ENCODE measurements around the gene CCR5.

CCR5 gene

GRCh38 chr3:46408853-46409252 lies 38.1 kb downstream of the CCR5 start:
- no peak for TF ChIP-seq CTCF (conservative IDR thresholded peaks at IDR 0.05; ENCODE audit: low read depth, low read length)
- no peak overlapping the region for H3K4me3 ChIP-seq (ENCODE audit: low read depth, low read length)
- DNase-seq (ENCODE audit: low read depth): no peak

- DNase-seq (ENCODE audit: low read depth): no peak
- no peak overlapping the region for H3K4me3 ChIP-seq (ENCODE audit: low read depth, low read length)
- TF ChIP-seq CTCF (conservative IDR thresholded peaks at IDR 0.05; ENCODE audit: low read depth, low read length): no peak
Observed at GRCh38 chr3:46409739-46410489, 39.2 kb downstream of the CCR5 start.

- H3K4me3 ChIP-seq (ENCODE audit: low read depth, low read length): no peak overlapping the region
- DNase-seq (ENCODE audit: low read depth): peak; percentile 63
- no peak for TF ChIP-seq CTCF (conservative IDR thresholded peaks at IDR 0.05; ENCODE audit: low read depth, low read length)
Observed at GRCh38 chr3:46410669-46411068, 39.9 kb downstream of the CCR5 start.

- H3K4me3 ChIP-seq (ENCODE audit: low read depth, low read length): no peak overlapping the region
- TF ChIP-seq CTCF (conservative IDR thresholded peaks at IDR 0.05; ENCODE audit: low read depth, low read length): peak; percentile 29
- no peak for DNase-seq (ENCODE audit: low read depth)
Observed at GRCh38 chr3:46411271-46411670, 40.5 kb downstream of the CCR5 start.

- no peak for DNase-seq (ENCODE audit: low read depth)
- no peak overlapping the region for H3K4me3 ChIP-seq (ENCODE audit: low read depth, low read length)
- TF ChIP-seq CTCF (conservative IDR thresholded peaks at IDR 0.05; ENCODE audit: low read depth, low read length): no peak
Observed at GRCh38 chr3:46412786-46413298, 42.1 kb downstream of the CCR5 start.

GRCh38 chr3:46413951-46414350 lies 43.2 kb downstream of the CCR5 start:
- DNase-seq (ENCODE audit: low read depth): no peak
- TF ChIP-seq CTCF (conservative IDR thresholded peaks at IDR 0.05; ENCODE audit: low read depth, low read length): no peak
- no peak overlapping the region for H3K4me3 ChIP-seq (ENCODE audit: low read depth, low read length)

- TF ChIP-seq CTCF (conservative IDR thresholded peaks at IDR 0.05; ENCODE audit: low read depth, low read length): no peak
- no peak for DNase-seq (ENCODE audit: low read depth)
- H3K4me3 ChIP-seq (ENCODE audit: low read depth, low read length): no peak overlapping the region
Observed at GRCh38 chr3:46414739-46415138, 44.0 kb downstream of the CCR5 start.

Measured in choroid plexus epithelial cell (primary cell).